ENCODE results near the gene AMHR2. TPM values are rescaled to one million over a fixed set of nuclear protein-coding genes. Genes with fewer than 3 reads are reported as not detected.

The AMHR2 gene
- total RNA-seq, 4 donors from 2014 or later = 0.62 TPM; not detected in 3

DNA sequence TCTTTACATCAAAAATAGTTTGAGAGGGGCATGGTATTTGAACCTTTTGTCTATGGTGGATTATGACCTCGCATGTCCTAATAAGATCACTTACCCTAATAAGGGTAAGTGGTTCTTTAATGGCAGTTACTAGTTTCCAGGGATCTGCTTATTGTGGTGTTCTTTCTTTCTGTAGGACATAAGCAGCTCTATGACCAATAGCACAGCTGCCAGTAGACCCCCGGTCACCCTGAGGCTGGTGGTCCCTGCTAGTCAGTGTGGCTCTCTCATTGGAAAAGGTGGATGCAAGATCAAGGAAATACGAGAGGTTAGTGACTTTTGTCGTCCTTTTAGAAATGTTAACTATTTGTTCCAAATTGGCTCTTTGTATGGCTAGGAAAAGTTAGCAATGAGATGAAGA lies 35.4 kb downstream of the AMHR2 start:
- whole genome bisulfite sequencing, 2 donors = 73 to 77% methylated on average over 4 of the region's 4 CpGs

DNA sequence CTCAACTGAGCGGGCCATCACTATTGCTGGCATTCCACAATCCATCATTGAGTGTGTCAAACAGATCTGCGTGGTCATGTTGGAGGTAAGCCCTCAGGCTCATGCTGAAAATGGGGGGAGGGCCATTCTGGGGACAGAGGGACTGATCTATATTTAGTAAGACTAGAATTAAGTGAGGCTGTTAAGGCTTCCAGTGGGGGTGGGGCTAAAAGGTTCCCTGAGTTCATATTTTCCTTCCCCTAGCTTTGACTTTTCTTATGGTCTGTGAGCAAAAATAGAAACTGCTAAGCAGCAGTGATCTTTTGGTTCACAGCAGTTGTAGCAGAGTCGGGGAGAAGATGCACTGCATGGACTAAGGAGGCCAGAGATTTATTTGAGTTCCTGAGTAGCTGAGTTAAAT lies 37.4 kb downstream of the AMHR2 start:
- intact Hi-C loops (cut with DNase I; ENCODE audit: low total_unique reads) = loop anchor here (10.0 kb wide), 1 partner anchor 54 kb away; no protein-coding TSS in a partner anchor
- DNase-seq (ENCODE audit: low spot score in 2 of 2) = no peak
- 78 to 87% methylated on average over 3 of the region's 3 CpGs for WGBS, 2 donors
- no peak overlapping the region for H3K4me3 ChIP-seq (ENCODE audit: low read depth, poor library complexity, severe bottlenecking)
- TF ChIP-seq POLR2A (IDR thresholded peaks at IDR 0.05) = no peak
- TF ChIP-seq, protein P1, sequence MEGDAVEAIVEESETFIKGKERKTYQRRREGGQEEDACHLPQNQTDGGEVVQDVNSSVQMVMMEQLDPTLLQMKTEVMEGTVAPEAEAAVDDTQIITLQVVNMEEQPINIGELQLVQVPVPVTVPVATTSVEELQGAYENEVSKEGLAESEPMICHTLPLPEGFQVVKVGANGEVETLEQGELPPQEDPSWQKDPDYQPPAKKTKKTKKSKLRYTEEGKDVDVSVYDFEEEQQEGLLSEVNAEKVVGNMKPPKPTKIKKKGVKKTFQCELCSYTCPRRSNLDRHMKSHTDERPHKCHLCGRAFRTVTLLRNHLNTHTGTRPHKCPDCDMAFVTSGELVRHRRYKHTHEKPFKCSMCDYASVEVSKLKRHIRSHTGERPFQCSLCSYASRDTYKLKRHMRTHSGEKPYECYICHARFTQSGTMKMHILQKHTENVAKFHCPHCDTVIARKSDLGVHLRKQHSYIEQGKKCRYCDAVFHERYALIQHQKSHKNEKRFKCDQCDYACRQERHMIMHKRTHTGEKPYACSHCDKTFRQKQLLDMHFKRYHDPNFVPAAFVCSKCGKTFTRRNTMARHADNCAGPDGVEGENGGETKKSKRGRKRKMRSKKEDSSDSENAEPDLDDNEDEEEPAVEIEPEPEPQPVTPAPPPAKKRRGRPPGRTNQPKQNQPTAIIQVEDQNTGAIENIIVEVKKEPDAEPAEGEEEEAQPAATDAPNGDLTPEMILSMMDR (IDR thresholded peaks at IDR 0.05) = no peak

More for the DNA sequence above, 35.4 kb downstream of the AMHR2 start:
- intact Hi-C loops (cut with DNase I; ENCODE audit: low total_unique reads) = no loop called here
- TF ChIP-seq, protein P1 (IDR thresholded peaks at IDR 0.05) = no peak
- no peak for TF ChIP-seq POLR2A (IDR thresholded peaks at IDR 0.05)
- DNase-seq (ENCODE audit: low spot score in 2 of 2) = no peak
- no peak overlapping the region for H3K4me3 ChIP-seq (ENCODE audit: low read depth, poor library complexity, severe bottlenecking)

DNA sequence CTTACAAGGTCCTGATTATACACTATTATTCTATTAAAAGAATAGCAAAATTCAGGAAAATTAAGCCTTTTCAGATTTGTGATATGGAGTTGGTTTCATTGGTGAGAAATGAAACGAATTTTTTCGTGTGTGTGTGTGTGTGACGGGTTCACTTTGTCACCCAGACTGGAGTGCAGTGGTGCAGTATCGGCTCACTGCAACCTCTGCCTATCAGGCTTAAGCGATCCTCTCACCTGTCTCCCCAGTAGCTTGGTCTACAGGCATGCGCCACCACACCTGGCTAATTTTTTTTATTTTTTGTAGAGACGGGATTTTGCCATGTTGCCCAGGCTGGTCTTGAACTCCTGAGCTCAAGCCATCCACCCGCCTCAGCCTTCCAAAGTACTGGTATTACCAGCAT lies 37.9 kb downstream of the AMHR2 start:
- H3K4me3 ChIP-seq (ENCODE audit: low read depth, poor library complexity, severe bottlenecking) = no peak overlapping the region
- TF ChIP-seq POLR2A (IDR thresholded peaks at IDR 0.05) = no peak
- TF ChIP-seq, protein P1 (IDR thresholded peaks at IDR 0.05) = no peak
- no peak for DNase-seq (ENCODE audit: low spot score in 2 of 2)
- intact Hi-C loops (cut with DNase I; ENCODE audit: low total_unique reads) = loop anchor here (10.0 kb wide), 1 partner anchor 53 kb away; no protein-coding TSS in a partner anchor
- WGBS, 2 donors = 89 to 90% methylated on average over 8 of the region's 8 CpGs

DNA sequence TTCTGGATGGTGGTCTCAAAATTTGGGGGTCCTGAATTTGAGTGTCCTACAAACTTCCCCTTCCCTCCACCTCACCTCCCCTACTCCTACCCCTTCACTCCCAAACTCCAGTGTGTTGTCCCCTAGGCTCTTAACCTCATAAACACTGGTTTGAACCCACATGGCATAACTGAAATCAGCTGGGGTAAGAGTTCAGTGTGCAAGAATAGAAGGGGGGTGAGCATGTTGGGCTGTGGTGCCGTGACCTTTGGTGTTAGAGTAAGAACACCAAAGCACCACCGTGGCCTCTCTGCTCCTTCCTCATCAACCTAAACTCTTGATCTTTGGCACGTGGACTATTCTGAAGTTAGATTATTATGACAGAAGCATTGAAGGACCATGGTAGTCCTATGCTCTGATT lies 39.3 kb downstream of the AMHR2 start:
- WGBS, 2 donors = 80 to 85% methylated on average over 3 of the region's 3 CpGs
- intact Hi-C loops (cut with DNase I; ENCODE audit: low total_unique reads) = loop anchor here (10.0 kb wide), 1 partner anchor 52 kb away; no protein-coding TSS in a partner anchor
- DNase-seq (ENCODE audit: low spot score in 2 of 2) = no peak
- no peak overlapping the region for H3K4me3 ChIP-seq (ENCODE audit: low read depth, poor library complexity, severe bottlenecking)
- TF ChIP-seq, protein P1 (IDR thresholded peaks at IDR 0.05) = no peak
- no peak for TF ChIP-seq POLR2A (IDR thresholded peaks at IDR 0.05)

DNA sequence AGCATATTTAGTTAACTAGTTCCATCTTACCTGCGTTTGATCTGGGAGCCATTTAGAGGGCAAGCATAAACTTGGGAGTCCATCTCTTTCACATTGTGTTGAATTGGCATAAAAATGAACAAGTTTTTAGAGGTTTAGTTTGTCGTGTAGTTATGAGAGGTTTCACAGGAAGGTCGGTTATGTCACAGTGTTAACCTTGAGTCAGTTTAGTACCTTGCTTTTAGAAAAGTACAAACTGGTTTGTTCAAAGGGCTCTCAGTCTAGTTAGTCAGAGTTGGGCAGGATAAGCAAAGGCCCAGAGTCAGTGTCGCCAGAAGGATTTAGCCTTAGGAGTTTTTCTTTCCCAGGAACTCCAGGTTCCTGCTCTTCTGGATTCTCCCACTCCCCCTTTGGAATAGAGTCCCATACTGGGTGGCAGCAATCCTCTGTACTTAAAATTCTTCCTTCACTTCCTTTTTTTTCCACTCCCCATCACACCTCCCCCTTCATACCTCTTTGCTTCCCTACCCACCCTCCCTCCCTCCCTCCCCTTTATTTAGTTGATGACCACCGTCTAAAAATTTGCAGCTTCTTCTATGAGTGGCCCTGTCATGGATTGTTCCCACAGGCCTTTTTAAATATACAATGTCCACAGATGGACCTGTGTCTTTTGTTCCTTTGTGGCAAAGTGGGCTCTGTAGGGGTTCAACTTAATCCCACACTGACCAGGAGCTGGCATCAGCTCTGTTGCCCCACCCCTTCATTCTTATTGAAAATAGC lies 40.3 kb downstream of the AMHR2 start:
- no peak overlapping the region for H3K4me3 ChIP-seq (ENCODE audit: low read depth, poor library complexity, severe bottlenecking)
- DNase-seq (ENCODE audit: low spot score in 2 of 2) = no peak
- intact Hi-C loops (cut with DNase I; ENCODE audit: low total_unique reads) = loop anchor here (10.0 kb wide), 1 partner anchor 51 kb away; no protein-coding TSS in a partner anchor
- WGBS, 2 donors = 57 to 60% methylated on average over 5 of the region's 5 CpGs
- TF ChIP-seq, protein P1 (IDR thresholded peaks at IDR 0.05) = no peak
- TF ChIP-seq POLR2A (IDR thresholded peaks at IDR 0.05) = no peak

All from lower leg skin (tissue), 4 donors.